Mesenchymal stem cell (in vitro differentiated cells and primary cell): ENCODE measurements around the gene TENM4.

Experiments used
- DNase-seq: peaks from one replicate; pipeline ENCODE4 v3.0.0-alpha.2; 2013
- H2AFZ ChIP-seq: one replicate; pipeline ENCODE4 v1.6.1; 2013; ENCODE audit warnings: low read depth, mild to moderate bottlenecking, control low read depth, inconsistent platforms, low read length, moderate library complexity
- H2AK5ac ChIP-seq: 2 replicates; pipeline ENCODE4 v1.6.1; 2013; ENCODE audit warnings: low read length, moderate library complexity, mild to moderate bottlenecking, inconsistent platforms; ENCODE audit not compliant: severe bottlenecking
- H2BK120ac ChIP-seq: one replicate; pipeline ENCODE4 v1.6.1; 2013; ENCODE audit warnings: low read depth, mild to moderate bottlenecking, inconsistent platforms, low read length, moderate library complexity
- H2BK12ac ChIP-seq, 2 experiments: one replicate each; pipeline ENCODE4 v1.6.1; 2013; ENCODE audit warnings: inconsistent platforms in 2 of 2, low read length in 2 of 2, mild to moderate bottlenecking in 2 of 2, moderate library complexity in 2 of 2, control low read depth in 1 of 2
- H2BK15ac ChIP-seq: one replicate; pipeline ENCODE4 v1.6.1; 2013; ENCODE audit warnings: mild to moderate bottlenecking, low read depth, inconsistent platforms; ENCODE audit not compliant: poor library complexity, severe bottlenecking
- H2BK5ac ChIP-seq: 2 replicates; pipeline ENCODE4 v1.6.1; 2013; ENCODE audit warnings: low read depth, mild to moderate bottlenecking, low read length, control low read depth, inconsistent platforms; ENCODE audit not compliant: poor library complexity, severe bottlenecking
- H3K14ac ChIP-seq, 2 experiments: one replicate each; pipeline ENCODE4 v1.6.1; 2013; ENCODE audit warnings: inconsistent platforms in 2 of 2, low read length in 2 of 2, control low read depth in 1 of 2, mild to moderate bottlenecking in 1 of 2, moderate library complexity in 1 of 2
- H3K18ac ChIP-seq, 2 experiments: one replicate each; pipeline ENCODE4 v1.6.1; 2013; ENCODE audit warnings: inconsistent platforms in 2 of 2, low read length in 2 of 2, control low read depth in 1 of 2, low read depth in 1 of 2, mild to moderate bottlenecking in 1 of 2
- H3K23ac ChIP-seq, 2 experiments: one replicate each; pipeline ENCODE4 v1.6.1; 2013; ENCODE audit warnings: inconsistent platforms in 2 of 2, low read length in 2 of 2, mild to moderate bottlenecking in 2 of 2, moderate library complexity in 2 of 2, control low read depth in 1 of 2
- H3K27ac ChIP-seq: 2 replicates; pipeline ENCODE4 v1.5.1; 2013; ENCODE audit warnings: mild to moderate bottlenecking, moderate library complexity, low read length, control low read depth, inconsistent platforms; ENCODE audit not compliant: poor library complexity, severe bottlenecking
- H3K27me3 ChIP-seq, 2 experiments: 2 replicates each; pipeline versions ENCODE4 v1.6.1 to v1.7.0; 2013; ENCODE audit warnings: low read length in 2 of 2, mild to moderate bottlenecking in 2 of 2, moderate library complexity in 2 of 2, control low read depth in 1 of 2, inconsistent platforms in 1 of 2; ENCODE audit not compliant: control insufficient read depth in 1 of 2, insufficient read depth in 1 of 2
- H3K36me3 ChIP-seq, 2 experiments: 2 replicates each; pipeline versions ENCODE4 v1.6.1 to v1.7.0; 2013; ENCODE audit warnings: low read length in 2 of 2, control low read depth in 1 of 2, inconsistent platforms in 1 of 2, low read depth in 1 of 2, mild to moderate bottlenecking in 1 of 2; ENCODE audit not compliant: insufficient read depth in 2 of 2, control insufficient read depth in 1 of 2
- H3K4ac ChIP-seq, 2 experiments: one replicate each; pipeline ENCODE4 v1.6.1; 2013; ENCODE audit warnings: inconsistent platforms in 2 of 2, low read length in 2 of 2, mild to moderate bottlenecking in 2 of 2, moderate library complexity in 2 of 2, control low read depth in 1 of 2, low read depth in 1 of 2
- H3K4me1 ChIP-seq: 2 replicates; pipeline ENCODE4 v1.6.1; 2013; ENCODE audit warnings: low read depth, low read length, control low read depth; ENCODE audit not compliant: control insufficient read depth, insufficient read depth
- H3K4me2 ChIP-seq: 2 replicates; pipeline ENCODE4 v1.6.1; 2013; ENCODE audit warnings: low read length, mild to moderate bottlenecking, inconsistent platforms; ENCODE audit not compliant: poor library complexity, severe bottlenecking
- H3K4me3 ChIP-seq, 2 experiments: 2 replicates each; pipeline versions ENCODE4 v1.5.1 to v1.7.0; 2013; ENCODE audit warnings: low read length in 2 of 2, mild to moderate bottlenecking in 2 of 2, control low read depth in 1 of 2, low read depth in 1 of 2; ENCODE audit not compliant: insufficient read depth in 1 of 2
- H3K79me1 ChIP-seq: replicated peaks from 2 replicates; pipeline ENCODE4 v1.6.1; 2013; ENCODE audit warnings: mild to moderate bottlenecking, control low read depth, low read length, inconsistent platforms; ENCODE audit not compliant: poor library complexity, severe bottlenecking
- H3K9ac ChIP-seq: 2 replicates; pipeline ENCODE4 v1.7.0; 2013; ENCODE audit warnings: mild to moderate bottlenecking, low read length, moderate library complexity
- H3K9me3 ChIP-seq: 2 replicates; pipeline ENCODE4 v1.7.0; 2013; ENCODE audit warnings: mild to moderate bottlenecking, low read length; ENCODE audit not compliant: control insufficient read depth
- H4K8ac ChIP-seq: one replicate; pipeline ENCODE4 v1.6.1; 2013; ENCODE audit warnings: inconsistent platforms, mild to moderate bottlenecking, low read length, moderate library complexity
- H4K91ac ChIP-seq: one replicate; pipeline ENCODE4 v1.6.1; 2013; ENCODE audit warnings: mild to moderate bottlenecking, low read length, inconsistent platforms
- WGBS: methylation state at CpG from one replicate; pipeline ENCODE4 v1.1.7; 2013; ENCODE audit warnings: mixed read lengths; 5-methylcytosine and 5-hydroxymethylcytosine counted together

Gene TENM4

DNA sequence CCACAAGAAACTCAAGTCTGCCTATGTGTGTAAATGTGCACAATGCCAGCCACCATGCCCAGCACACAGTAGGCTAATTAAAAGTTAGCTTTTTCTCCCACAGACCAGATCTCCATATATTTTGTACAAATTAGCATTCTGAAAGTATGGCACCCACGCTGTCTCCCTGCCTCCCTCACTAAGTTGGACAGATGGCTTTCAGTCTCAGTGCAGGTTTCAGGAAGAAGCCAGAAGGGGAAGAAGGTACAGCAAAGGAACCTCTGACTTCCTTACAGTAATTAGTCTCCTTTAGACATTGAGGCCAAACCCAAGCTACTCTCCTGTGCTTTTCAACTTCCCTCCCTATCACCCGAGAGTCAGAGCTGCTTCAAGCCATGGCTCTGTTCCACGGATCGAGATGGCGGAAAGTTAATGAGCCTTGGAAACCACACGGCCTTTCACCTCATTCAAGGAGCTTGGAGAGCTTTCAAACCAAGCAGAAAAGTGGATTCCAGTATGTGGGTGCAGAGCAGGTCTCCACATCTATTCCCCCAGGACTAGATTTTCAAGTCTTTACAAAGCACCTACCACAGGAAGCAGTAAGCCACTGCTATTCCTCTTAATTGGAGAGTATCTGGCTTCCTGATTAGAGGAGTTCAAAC is 645.1 kb downstream of the TENM4 start:
- no peaks in the 10 kb centered on the region for H3K9me3 ChIP-seq
- H3K27ac ChIP-seq = peak overlapping the region; percentile 83
- peaks cover 0 to 11% of the 10 kb centered on the region in 2 experiments for H3K36me3 ChIP-seq
- no peaks in the 10 kb centered on the region for H3K79me1 ChIP-seq
- H2BK12ac ChIP-seq = peak overlapping the region; percentile 90 to 91
- H3K4me3 ChIP-seq = no peak overlapping the region
- no peak overlapping the region for H3K9ac ChIP-seq
- no peak overlapping the region for H4K8ac ChIP-seq
- H3K4me1 ChIP-seq = peaks cover 13% of the 10 kb centered on the region
- H2AFZ ChIP-seq = peak overlapping the region; percentile 44
- WGBS = 86% methylated on average over 6 of the region's 6 CpGs
- no peak overlapping the region for H2BK5ac ChIP-seq
- H3K4me2 ChIP-seq = peak overlapping the region; percentile 5
- H3K23ac ChIP-seq = no peak overlapping the region
- H3K27me3 ChIP-seq = no peaks in the 10 kb centered on the region
- DNase-seq = no peak
- H3K4ac ChIP-seq = peak overlapping the region; percentile 55 to 68
- no peak overlapping the region for H3K14ac ChIP-seq
- H4K91ac ChIP-seq = peak overlapping the region; percentile 82
- H2BK15ac ChIP-seq = peak overlapping the region; percentile 34
- peak overlapping the region; percentile 67 to 84 for H3K18ac ChIP-seq
- H2AK5ac ChIP-seq = no peak overlapping the region
- H2BK120ac ChIP-seq = peak overlapping the region; percentile 65

- peak; percentile 25 for DNase-seq
- Histone ChIP-seq H2BK12ac (no peak overlapping the region), H3K79me1 (no peaks in the 10 kb centered on the region), H3K4me3 (no peak overlapping the region), H3K27ac (no peak overlapping the region), H2AFZ (no peak overlapping the region), H3K27me3 (no peaks in the 10 kb centered on the region), H3K4ac (no peak overlapping the region), H2AK5ac (no peak overlapping the region), H3K9me3 (no peaks in the 10 kb centered on the region), H2BK5ac (no peak overlapping the region), H3K4me2 (no peak overlapping the region), H3K18ac (peak overlapping the region in 1 of 2 experiments; percentile 69), H3K23ac (no peak overlapping the region), H3K14ac (no peak overlapping the region), H3K4me1 (peaks cover 5% of the 10 kb centered on the region), H4K8ac (no peak overlapping the region), H4K91ac (no peak overlapping the region), H3K9ac (no peak overlapping the region), H3K36me3 (peaks cover 0 to 14% of the 10 kb centered on the region in 2 experiments), H2BK120ac (peak overlapping the region; percentile 45), H2BK15ac (no peak overlapping the region)
Observed at GRCh38 chr11:78791964-78792363, 648.9 kb downstream of the TENM4 start.

GRCh38 chr11:78791254-78791653 is 649.6 kb downstream of the TENM4 start:
- peak; percentile 78 for DNase-seq
- Histone ChIP-seq H4K91ac (no peak overlapping the region), H3K27ac (no peak overlapping the region), H3K27me3 (no peaks in the 10 kb centered on the region), H3K4me1 (peaks cover 6% of the 10 kb centered on the region), H3K14ac (no peak overlapping the region), H3K4me2 (no peak overlapping the region), H3K9me3 (no peaks in the 10 kb centered on the region), H3K4ac (no peak overlapping the region), H3K4me3 (no peak overlapping the region), H3K79me1 (no peaks in the 10 kb centered on the region), H3K18ac (no peak overlapping the region), H3K36me3 (peaks cover 4 to 14% of the 10 kb centered on the region in 2 experiments), H2BK15ac (no peak overlapping the region), H3K23ac (no peak overlapping the region), H3K9ac (no peak overlapping the region), H2AK5ac (no peak overlapping the region), H4K8ac (no peak overlapping the region), H2AFZ (no peak overlapping the region), H2BK12ac (no peak overlapping the region), H2BK120ac (no peak overlapping the region), H2BK5ac (no peak overlapping the region)
- 80% methylated on average over 1 of the region's 1 CpG for WGBS

- Histone ChIP-seq H2BK120ac (no peak overlapping the region), H3K18ac (peak overlapping the region; percentile 29 to 35), H3K4me3 (no peak overlapping the region), H3K14ac (no peak overlapping the region), H2BK15ac (peak overlapping the region; percentile 12), H2BK12ac (peak overlapping the region in 1 of 2 experiments; percentile 72), H4K91ac (no peak overlapping the region), H3K4ac (peak overlapping the region in 1 of 2 experiments; percentile 35), H3K4me2 (no peak overlapping the region), H4K8ac (peak overlapping the region; percentile 67), H3K36me3 (peaks cover 4 to 14% of the 10 kb centered on the region in 2 experiments), H3K27me3 (no peaks in the 10 kb centered on the region), H3K23ac (no peak overlapping the region), H2AK5ac (no peak overlapping the region), H2BK5ac (no peak overlapping the region), H3K79me1 (no peaks in the 10 kb centered on the region), H2AFZ (no peak overlapping the region), H3K9me3 (no peaks in the 10 kb centered on the region), H3K27ac (no peak overlapping the region), H3K9ac (no peak overlapping the region), H3K4me1 (peaks cover 8% of the 10 kb centered on the region)
- DNase-seq = no peak
Observed at GRCh38 chr11:78790784-78791183, 650.0 kb downstream of the TENM4 start.
